ENCODE measurements around the gene GPR50. TPM values are rescaled to one million over a fixed set of nuclear protein-coding genes. Genes with fewer than 3 reads are reported as not detected.

GPR50 gene
- total RNA-seq (2013; cell fraction: nucleolus; rRNA removed), result not detected in 2 replicates
- total RNA-seq (2014; rRNA removed) (0.05 TPM in 1 of 2 replicates, not detected in the other), total RNA-seq (2014; rRNA removed; fragmentation: Illumina TruSeq; extraction: Trizol) (not detected in 2 replicates), total RNA-seq (2021) (not detected in 2 replicates), polyA plus RNA-seq (2011; rRNA removed) (0.03 TPM in 1 of 2 replicates, not detected in the other), polyA plus RNA-seq (2014; fragmentation: Illumina TruSeq; extraction: Trizol) (0.04 TPM in 1 of 2 replicates, not detected in the other), polyA plus RNA-seq (2014; fragmentation: Nextera tagmentation; extraction: Ambion mirVana) (not detected), polyA plus RNA-seq (2014; rRNA removed) (not detected in 2 replicates), polyA plus RNA-seq (2016; fragmentation: Nextera tagmentation; extraction: Ambion mirVana) (under 1 TPM in 1 of 2 experiments, not detected in 1; 0.08 TPM), polyA minus RNA-seq (2011; rRNA and poly(A)+ RNA removed) (0.36 TPM in 1 of 2 replicates, not detected in the other), Bru-seq, nascent RNA (not detected), BruChase-seq, experiment 1, labeled RNA remaining after a 6-hour chase (not detected), BruChase-seq, experiment 2, labeled RNA remaining after a 2-hour chase (not detected)
- polyA plus RNA-seq (2011; ENCODE audit: low read depth), result not detected
- 0.03 TPM in 1 of 2 replicates, not detected in the other for polyA plus RNA-seq (2011; cell fraction: cytosol; rRNA removed)
- polyA plus RNA-seq (2011; cell fraction: nucleus; rRNA removed), result 0.25 and 0.32 TPM in 2 replicates
- polyA plus RNA-seq (2012), result not detected in 2 replicates
- polyA minus RNA-seq (2011; cell fraction: cytosol; rRNA and poly(A)+ RNA removed), result not detected in 2 replicates
- not detected in 2 replicates for polyA minus RNA-seq (2011; cell fraction: nucleus; rRNA and poly(A)+ RNA removed)
- long read RNA-seq, experiment 1, result 0 reads
- long read RNA-seq, experiment 2, result 0 reads

DNA sequence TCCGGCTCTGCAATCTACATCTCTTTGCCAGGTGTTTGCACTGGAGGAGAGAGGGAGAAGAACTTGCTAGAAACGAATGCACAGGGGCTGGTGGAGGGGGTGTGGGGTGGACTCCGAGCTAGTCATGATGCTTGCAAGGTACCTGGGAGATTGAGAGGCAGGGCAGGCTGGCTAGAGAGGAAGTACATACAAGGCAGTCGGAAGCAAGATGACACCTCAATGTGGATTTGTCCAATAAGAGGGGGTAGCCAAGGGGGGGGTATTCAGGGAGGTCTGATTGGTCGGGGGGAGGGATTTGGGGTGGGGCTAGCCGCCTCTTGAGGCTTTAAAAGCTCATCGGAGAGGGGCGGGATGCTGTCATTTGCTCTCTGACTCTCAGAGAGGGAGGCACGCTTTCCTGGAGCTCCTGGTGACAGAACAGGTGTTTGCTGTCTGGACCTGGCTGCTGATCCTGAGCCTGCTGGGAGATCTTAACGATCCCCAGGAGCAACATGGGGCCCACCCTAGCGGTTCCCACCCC is at the start of gene GPR50:
Gene GPR50, plus strand, starts transcription at position 354 of the 520 bp plus-strand sequence. Its CDS starts 138 bp downstream, at position 492.
- Histone ChIP-seq H3K27me3 (replicated peaks in 1 of 2; ENCODE audit: control insufficient read depth in 2 of 2, insufficient read depth in 2 of 2, low read length in 1 of 2) (no peaks in the 10 kb centered on the region; a peak in 3 of 4 replicates), H3K9ac (ENCODE audit: control insufficient read depth, insufficient read depth, low read length) (no peak within 1 kb of the TSS), H2AFZ (ENCODE audit: control insufficient read depth, low read depth, low read length) (no peak within 1 kb of the TSS), H3K4me3 (no peak within 1 kb of the TSS), H3K9me3 (replicated peaks; ENCODE audit: control insufficient read depth, insufficient read depth, low read length) (no peaks in the 10 kb centered on the region; the same call in 2 of the 3 replicates), H3K36me3 (ENCODE audit: control insufficient read depth in 2 of 2, insufficient read depth in 2 of 2, low read length in 1 of 2) (no peaks in the 10 kb centered on the region), H3K4me1 (ENCODE audit: control insufficient read depth, insufficient read depth, low read length) (no peaks in the 10 kb centered on the region), H4K20me1 (ENCODE audit: control insufficient read depth, insufficient read depth) (no peaks in the 10 kb centered on the region), H3K4me2 (ENCODE audit: control insufficient read depth, insufficient read depth) (no peak within 1 kb of the TSS), H3K79me2 (ENCODE audit: control insufficient read depth, insufficient read depth, low read length) (no peaks in the 10 kb centered on the region), H3K27ac (ENCODE audit: control insufficient read depth, insufficient read depth) (no peak within 1 kb of the TSS)
- SMC1A ChIA-PET (ENCODE audit: uncharacterized antibody, unreplicated experiment), result no interaction called here
- no peak for ATAC-seq
- 33% methylated on average over 9 of the region's 11 CpGs for WGBS (ENCODE audit: insufficient coverage, insufficient replicate concordance, low lambda C conversion rate, missing lambda C conversion rate)
- intact Hi-C loops (cut with micrococcal nuclease; ENCODE audit: unreplicated experiment) (no loop called here), in situ Hi-C loops (cut with MboI) (no loop called here)
- POLR2A ChIA-PET, result no interaction called here
- RAD21 ChIA-PET (ENCODE audit: unreplicated experiment), result no interaction called here
- FAIRE-seq, result no peak
- no peak for DNase-seq (ENCODE audit: low read depth, low spot score)
- CTCF ChIA-PET, result no interaction called here
- no TSS peak for BruUV-seq (replicated peaks)
- TF ChIP-seq RUNX3 (IDR thresholded peaks at IDR 0.05; ENCODE audit: low read length), result no peak
- no peak for TF ChIP-seq SMARCA5 (IDR thresholded peaks at IDR 0.05)
- TF ChIP-seq E2F4 (IDR thresholded peaks at IDR 0.05; ENCODE audit: low read depth, low read length), result no peak
- no peak for TF ChIP-seq LARP7 (IDR thresholded peaks at IDR 0.05)
